ENCODE data around the gene DUSP6.
A peak's percentile ranks its signal among the peaks of the same experiment; 100 is the strongest.

DUSP6 gene

GRCh38 chr12:89384050-89384758, 31.9 kb upstream of the DUSP6 start:
- TF ChIP-seq TAF1 (IDR thresholded peaks at IDR 0.05; ENCODE audit: low read depth) (no peak; the same call in 1 of the 2 replicates), RAD21 (IDR thresholded peaks at IDR 0.05; ENCODE audit: low read depth) (peak; percentile 21; the same call in 1 of the 2 replicates), EGR1 (IDR thresholded peaks at IDR 0.05) (no peak), CREB1 (IDR thresholded peaks at IDR 0.05; ENCODE audit: low read depth) (no peak), NFIC (IDR thresholded peaks at IDR 0.05) (peak; percentile 45; the same call in 1 of the 2 replicates), YY1 (IDR thresholded peaks at IDR 0.05; ENCODE audit: low read depth) (no peak), CEBPB (IDR thresholded peaks at IDR 0.05) (peak; percentile 99), TCF12 (IDR thresholded peaks at IDR 0.05; ENCODE audit: low read depth) (0 out of 2 replicates have a peak, but pooled peaks have one; percentile 52), TEAD4 (IDR thresholded peaks at IDR 0.05) (peak; percentile 70), ZBTB7A (IDR thresholded peaks at IDR 0.05; ENCODE audit: low read depth) (no peak), EP300 (IDR thresholded peaks at IDR 0.05; ENCODE audit: borderline replicate concordance) (peak; percentile 30; the same call in 1 of the 2 replicates), FOXM1 (IDR thresholded peaks at IDR 0.05; ENCODE audit: borderline replicate concordance, low read depth) (peak; percentile 22; the same call in 1 of the 2 replicates)
- TF ChIP-seq, protein P1, sequence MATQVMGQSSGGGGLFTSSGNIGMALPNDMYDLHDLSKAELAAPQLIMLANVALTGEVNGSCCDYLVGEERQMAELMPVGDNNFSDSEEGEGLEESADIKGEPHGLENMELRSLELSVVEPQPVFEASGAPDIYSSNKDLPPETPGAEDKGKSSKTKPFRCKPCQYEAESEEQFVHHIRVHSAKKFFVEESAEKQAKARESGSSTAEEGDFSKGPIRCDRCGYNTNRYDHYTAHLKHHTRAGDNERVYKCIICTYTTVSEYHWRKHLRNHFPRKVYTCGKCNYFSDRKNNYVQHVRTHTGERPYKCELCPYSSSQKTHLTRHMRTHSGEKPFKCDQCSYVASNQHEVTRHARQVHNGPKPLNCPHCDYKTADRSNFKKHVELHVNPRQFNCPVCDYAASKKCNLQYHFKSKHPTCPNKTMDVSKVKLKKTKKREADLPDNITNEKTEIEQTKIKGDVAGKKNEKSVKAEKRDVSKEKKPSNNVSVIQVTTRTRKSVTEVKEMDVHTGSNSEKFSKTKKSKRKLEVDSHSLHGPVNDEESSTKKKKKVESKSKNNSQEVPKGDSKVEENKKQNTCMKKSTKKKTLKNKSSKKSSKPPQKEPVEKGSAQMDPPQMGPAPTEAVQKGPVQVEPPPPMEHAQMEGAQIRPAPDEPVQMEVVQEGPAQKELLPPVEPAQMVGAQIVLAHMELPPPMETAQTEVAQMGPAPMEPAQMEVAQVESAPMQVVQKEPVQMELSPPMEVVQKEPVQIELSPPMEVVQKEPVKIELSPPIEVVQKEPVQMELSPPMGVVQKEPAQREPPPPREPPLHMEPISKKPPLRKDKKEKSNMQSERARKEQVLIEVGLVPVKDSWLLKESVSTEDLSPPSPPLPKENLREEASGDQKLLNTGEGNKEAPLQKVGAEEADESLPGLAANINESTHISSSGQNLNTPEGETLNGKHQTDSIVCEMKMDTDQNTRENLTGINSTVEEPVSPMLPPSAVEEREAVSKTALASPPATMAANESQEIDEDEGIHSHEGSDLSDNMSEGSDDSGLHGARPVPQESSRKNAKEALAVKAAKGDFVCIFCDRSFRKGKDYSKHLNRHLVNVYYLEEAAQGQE (IDR thresholded peaks at IDR 0.05; ENCODE audit: low read depth): no peak
- TF ChIP-seq, protein P2, sequence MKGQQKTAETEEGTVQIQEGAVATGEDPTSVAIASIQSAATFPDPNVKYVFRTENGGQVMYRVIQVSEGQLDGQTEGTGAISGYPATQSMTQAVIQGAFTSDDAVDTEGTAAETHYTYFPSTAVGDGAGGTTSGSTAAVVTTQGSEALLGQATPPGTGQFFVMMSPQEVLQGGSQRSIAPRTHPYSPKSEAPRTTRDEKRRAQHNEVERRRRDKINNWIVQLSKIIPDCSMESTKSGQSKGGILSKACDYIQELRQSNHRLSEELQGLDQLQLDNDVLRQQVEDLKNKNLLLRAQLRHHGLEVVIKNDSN (IDR thresholded peaks at IDR 0.05): no peak
- TF ChIP-seq, protein P3, sequence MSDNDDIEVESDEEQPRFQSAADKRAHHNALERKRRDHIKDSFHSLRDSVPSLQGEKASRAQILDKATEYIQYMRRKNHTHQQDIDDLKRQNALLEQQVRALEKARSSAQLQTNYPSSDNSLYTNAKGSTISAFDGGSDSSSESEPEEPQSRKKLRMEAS (IDR thresholded peaks at IDR 0.05): no peak

DNA sequence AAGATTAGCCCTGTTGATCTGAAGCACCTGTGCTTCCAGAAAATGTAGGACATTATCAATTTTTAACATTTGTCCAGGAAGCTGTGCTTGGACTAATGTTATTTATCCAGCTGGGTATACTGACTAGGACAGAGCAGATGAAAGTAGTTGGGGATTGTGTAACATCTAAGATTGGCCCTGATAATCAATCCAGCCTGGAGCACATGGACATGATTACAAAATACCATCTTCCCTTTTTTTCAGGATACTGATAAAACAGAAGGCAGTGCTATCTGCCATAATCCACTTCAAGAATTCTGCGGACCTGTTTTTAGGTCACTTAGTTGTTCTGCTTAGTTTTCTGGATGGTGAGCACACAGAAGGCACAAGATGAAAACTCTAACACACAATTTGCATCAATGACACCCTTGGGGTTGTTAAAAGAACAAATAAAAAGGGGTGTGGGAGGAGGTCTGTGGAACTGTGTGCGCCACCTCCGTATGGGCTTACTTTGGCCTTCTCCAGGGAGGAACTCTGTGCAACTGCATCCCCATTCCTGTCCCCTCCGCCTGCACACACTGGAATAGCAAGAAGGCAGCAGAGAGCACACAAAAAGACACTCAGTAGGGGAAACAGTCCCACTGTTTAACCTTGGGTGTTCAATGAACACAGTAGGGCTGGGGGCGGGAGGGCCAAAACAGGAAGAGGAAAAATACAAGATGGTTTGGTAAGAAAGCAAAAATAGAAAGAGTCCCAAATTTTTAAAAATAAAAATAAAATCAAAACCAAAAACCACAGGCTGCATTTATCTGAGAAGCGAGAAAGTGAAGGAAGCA, 31.1 kb upstream of the DUSP6 start:
- TF ChIP-seq TAF1 (IDR thresholded peaks at IDR 0.05; ENCODE audit: low read depth): no peak
- TF ChIP-seq FOXM1 (IDR thresholded peaks at IDR 0.05; ENCODE audit: borderline replicate concordance, low read depth): no peak
- TF ChIP-seq RAD21 (IDR thresholded peaks at IDR 0.05; ENCODE audit: low read depth): no peak
- TF ChIP-seq CEBPB (IDR thresholded peaks at IDR 0.05): no peak
- TF ChIP-seq TEAD4 (IDR thresholded peaks at IDR 0.05): no peak
- no peak for TF ChIP-seq EGR1 (IDR thresholded peaks at IDR 0.05)
- TF ChIP-seq, protein P1 (IDR thresholded peaks at IDR 0.05; ENCODE audit: low read depth): no peak
- TF ChIP-seq, protein P3 (IDR thresholded peaks at IDR 0.05): no peak
- no peak for TF ChIP-seq TCF12 (IDR thresholded peaks at IDR 0.05; ENCODE audit: low read depth)

GRCh38 chr12:89382328-89382727, 30.0 kb upstream of the DUSP6 start:
- TF ChIP-seq EGR1 (IDR thresholded peaks at IDR 0.05) (no peak), CEBPB (IDR thresholded peaks at IDR 0.05) (no peak), TEAD4 (IDR thresholded peaks at IDR 0.05) (no peak), NFIC (IDR thresholded peaks at IDR 0.05) (no peak), ZBTB7A (IDR thresholded peaks at IDR 0.05; ENCODE audit: low read depth) (no peak)
- TF ChIP-seq, protein P3 (IDR thresholded peaks at IDR 0.05): no peak

DNA sequence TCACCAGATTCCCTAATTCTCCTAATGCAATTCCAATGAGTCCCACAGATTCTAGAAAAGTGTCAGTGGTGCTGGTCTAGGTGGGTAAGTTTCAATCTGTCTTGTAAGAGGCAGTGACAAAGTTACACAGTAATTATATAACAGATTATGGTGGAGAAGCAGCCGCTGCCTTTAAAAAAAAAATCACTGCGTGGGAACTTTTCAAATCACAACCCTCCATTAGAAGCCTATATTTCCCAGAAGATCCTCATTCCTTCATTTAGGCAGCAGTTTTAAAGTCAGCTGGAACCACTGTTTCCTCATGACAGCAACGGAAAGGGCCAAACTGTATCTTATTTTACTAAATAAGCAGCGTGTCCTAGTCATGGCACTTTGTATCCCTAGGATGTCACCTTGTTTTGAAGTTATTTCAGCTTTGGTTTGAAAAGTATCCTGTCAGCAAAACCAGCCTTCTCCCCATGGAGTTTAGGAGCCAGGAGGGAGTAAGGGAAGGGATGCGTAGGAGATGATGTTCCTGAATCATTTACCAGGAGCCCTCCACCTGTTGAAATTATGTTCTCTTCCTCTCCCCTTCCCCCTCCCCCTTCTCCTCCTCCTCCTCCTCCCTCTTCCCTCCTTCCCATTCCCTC, 27.7 kb upstream of the DUSP6 start:
- TF ChIP-seq CREB1 (IDR thresholded peaks at IDR 0.05; ENCODE audit: low read depth) (no peak), YY1 (IDR thresholded peaks at IDR 0.05; ENCODE audit: low read depth) (no peak), TAF1 (IDR thresholded peaks at IDR 0.05; ENCODE audit: low read depth) (no peak)

GRCh38 chr12:89379148-89379838, 27.0 kb upstream of the DUSP6 start:
- TF ChIP-seq EP300 (IDR thresholded peaks at IDR 0.05; ENCODE audit: borderline replicate concordance) (no peak), TAF1 (IDR thresholded peaks at IDR 0.05; ENCODE audit: low read depth) (no peak), CREB1 (IDR thresholded peaks at IDR 0.05; ENCODE audit: low read depth) (no peak), EGR1 (IDR thresholded peaks at IDR 0.05) (no peak), FOXM1 (IDR thresholded peaks at IDR 0.05; ENCODE audit: borderline replicate concordance, low read depth) (no peak), NFIC (IDR thresholded peaks at IDR 0.05) (no peak)
- TF ChIP-seq, protein P1 (IDR thresholded peaks at IDR 0.05; ENCODE audit: low read depth): no peak
- TF ChIP-seq, protein P3 (IDR thresholded peaks at IDR 0.05): no peak
